Parathyroid adenoma (tissue), 2 donors: ENCODE results near the gene ZNF346.

Source experiments
- H2AFZ ChIP-seq: fragments of 300-600 bp; sonication (generic); one replicate; pipeline ENCODE4 v1.7.0; 2017; ENCODE audit warnings: antibody characterized with exemption, mild to moderate bottlenecking
- H3K27ac ChIP-seq: fragments of 300-600 bp; sonication (generic); one replicate; pipeline ENCODE4 v1.7.0; 2017
- H3K27me3 ChIP-seq: fragments of 300-600 bp; sonication (generic); one replicate; pipeline ENCODE4 v1.7.0; 2017; ENCODE audit warnings: low read length; ENCODE audit not compliant: control insufficient read depth, insufficient read depth
- H3K36me3 ChIP-seq: fragments of 300-600 bp; sonication (generic); one replicate; pipeline ENCODE4 v1.7.0; 2017; ENCODE audit warnings: low read length; ENCODE audit not compliant: control insufficient read depth, insufficient read depth
- H3K4me1 ChIP-seq: fragments of 300-600 bp; sonication (generic); one replicate; pipeline ENCODE4 v1.7.0; 2017; ENCODE audit warnings: control low read depth
- H3K4me2 ChIP-seq: fragments of 300-600 bp; sonication (generic); one replicate; pipeline ENCODE4 v1.7.0; 2017; ENCODE audit warnings: low read length
- H3K4me3 ChIP-seq: fragments of 300-600 bp; sonication (generic); one replicate; pipeline ENCODE4 v1.7.0; 2017; ENCODE audit warnings: low read depth, low read length
- H3K79me2 ChIP-seq: fragments of 300-600 bp; sonication (generic); one replicate; pipeline ENCODE4 v1.7.0; 2017; ENCODE audit warnings: control low read depth
- H3K9ac ChIP-seq: fragments of 300-600 bp; sonication (generic); one replicate; pipeline ENCODE4 v1.7.0; 2017; ENCODE audit warnings: mild to moderate bottlenecking
- H3K9me3 ChIP-seq: fragments of 300-600 bp; sonication (generic); one replicate; pipeline ENCODE4 v1.7.0; 2017; ENCODE audit warnings: low read length; ENCODE audit not compliant: control insufficient read depth
- TF ChIP-seq, protein P1 (sequence below): fragments of 300-600 bp; sonication (generic); IDR thresholded peaks from one replicate; pipeline ENCODE4 v1.7.0; 2017; ENCODE audit warnings: antibody characterized with exemption, mild to moderate bottlenecking
- donor health status: primary hyperparathyroidism.

Gene ZNF346

GRCh38 chr5:177049285-177049684, 26.8 kb downstream of the ZNF346 start:
- Histone ChIP-seq H3K9ac (no peak overlapping the region), H3K4me2 (no peak overlapping the region), H3K4me1 (no peaks in the 10 kb centered on the region), H3K79me2 (no peaks in the 10 kb centered on the region), H3K36me3 (no peaks in the 10 kb centered on the region), H3K4me3 (no peak overlapping the region), H3K27me3 (no peaks in the 10 kb centered on the region), H2AFZ (no peak overlapping the region), H3K27ac (no peak overlapping the region), H3K9me3 (no peaks in the 10 kb centered on the region)
- TF ChIP-seq, protein P1, sequence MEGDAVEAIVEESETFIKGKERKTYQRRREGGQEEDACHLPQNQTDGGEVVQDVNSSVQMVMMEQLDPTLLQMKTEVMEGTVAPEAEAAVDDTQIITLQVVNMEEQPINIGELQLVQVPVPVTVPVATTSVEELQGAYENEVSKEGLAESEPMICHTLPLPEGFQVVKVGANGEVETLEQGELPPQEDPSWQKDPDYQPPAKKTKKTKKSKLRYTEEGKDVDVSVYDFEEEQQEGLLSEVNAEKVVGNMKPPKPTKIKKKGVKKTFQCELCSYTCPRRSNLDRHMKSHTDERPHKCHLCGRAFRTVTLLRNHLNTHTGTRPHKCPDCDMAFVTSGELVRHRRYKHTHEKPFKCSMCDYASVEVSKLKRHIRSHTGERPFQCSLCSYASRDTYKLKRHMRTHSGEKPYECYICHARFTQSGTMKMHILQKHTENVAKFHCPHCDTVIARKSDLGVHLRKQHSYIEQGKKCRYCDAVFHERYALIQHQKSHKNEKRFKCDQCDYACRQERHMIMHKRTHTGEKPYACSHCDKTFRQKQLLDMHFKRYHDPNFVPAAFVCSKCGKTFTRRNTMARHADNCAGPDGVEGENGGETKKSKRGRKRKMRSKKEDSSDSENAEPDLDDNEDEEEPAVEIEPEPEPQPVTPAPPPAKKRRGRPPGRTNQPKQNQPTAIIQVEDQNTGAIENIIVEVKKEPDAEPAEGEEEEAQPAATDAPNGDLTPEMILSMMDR, result no peak

DNA sequence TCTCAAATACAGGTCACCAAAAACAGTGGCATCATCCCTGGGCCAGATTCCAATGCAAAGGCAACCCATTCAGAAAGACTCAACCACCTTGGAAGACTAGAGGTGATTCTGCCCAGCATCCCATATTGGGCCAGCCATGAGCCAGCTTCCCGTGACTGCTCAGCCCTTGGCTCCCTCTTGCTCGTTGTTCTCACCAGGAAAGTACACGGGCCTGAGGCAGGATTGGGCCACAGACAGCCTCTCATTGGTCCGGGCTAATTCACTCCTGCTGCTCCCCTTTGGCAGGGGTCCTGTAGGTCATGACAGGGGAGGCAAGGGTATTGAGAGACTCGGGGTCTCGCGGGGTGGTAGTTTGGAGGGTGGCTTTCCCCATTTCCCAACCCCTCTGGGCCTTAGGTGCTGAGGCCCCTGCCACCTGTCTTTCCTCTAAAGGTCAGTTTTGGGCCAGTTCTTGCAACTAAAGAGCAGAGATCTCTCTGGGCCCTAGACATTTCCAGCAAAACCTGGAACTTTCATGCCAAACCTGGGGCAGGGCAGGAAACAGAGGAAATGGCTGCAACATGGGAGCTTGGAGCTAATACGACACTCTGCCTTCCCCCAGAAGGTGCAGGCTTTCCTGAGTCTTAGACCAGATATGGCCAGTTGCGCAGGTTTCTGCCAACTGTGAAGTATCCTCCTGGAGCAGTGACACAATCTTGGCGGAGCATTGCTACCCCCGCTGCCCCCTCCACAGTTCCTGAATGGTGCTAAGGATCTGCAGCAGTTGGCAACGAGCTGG, 42.2 kb downstream of the ZNF346 start:
- Histone ChIP-seq H3K27me3 (no peaks in the 10 kb centered on the region), H3K4me2 (no peak overlapping the region), H3K36me3 (no peaks in the 10 kb centered on the region), H3K9me3 (no peaks in the 10 kb centered on the region), H3K4me1 (no peaks in the 10 kb centered on the region), H3K79me2 (no peaks in the 10 kb centered on the region), H3K9ac (no peak overlapping the region), H2AFZ (no peak overlapping the region), H3K27ac (no peak overlapping the region), H3K4me3 (no peak overlapping the region)
- TF ChIP-seq, protein P1, result no peak

GRCh38 chr5:177065491-177065890, 43.0 kb downstream of the ZNF346 start:
- no peaks in the 10 kb centered on the region for H3K79me2 ChIP-seq
- no peak overlapping the region for H3K4me2 ChIP-seq
- no peak overlapping the region for H3K27ac ChIP-seq
- H3K9me3 ChIP-seq, result no peaks in the 10 kb centered on the region
- H3K36me3 ChIP-seq, result no peaks in the 10 kb centered on the region
- H3K27me3 ChIP-seq, result no peaks in the 10 kb centered on the region
- no peak overlapping the region for H3K4me3 ChIP-seq
- H3K9ac ChIP-seq, result no peak overlapping the region
- H2AFZ ChIP-seq, result no peak overlapping the region
- H3K4me1 ChIP-seq, result no peaks in the 10 kb centered on the region
- TF ChIP-seq, protein P1, result no peak

DNA sequence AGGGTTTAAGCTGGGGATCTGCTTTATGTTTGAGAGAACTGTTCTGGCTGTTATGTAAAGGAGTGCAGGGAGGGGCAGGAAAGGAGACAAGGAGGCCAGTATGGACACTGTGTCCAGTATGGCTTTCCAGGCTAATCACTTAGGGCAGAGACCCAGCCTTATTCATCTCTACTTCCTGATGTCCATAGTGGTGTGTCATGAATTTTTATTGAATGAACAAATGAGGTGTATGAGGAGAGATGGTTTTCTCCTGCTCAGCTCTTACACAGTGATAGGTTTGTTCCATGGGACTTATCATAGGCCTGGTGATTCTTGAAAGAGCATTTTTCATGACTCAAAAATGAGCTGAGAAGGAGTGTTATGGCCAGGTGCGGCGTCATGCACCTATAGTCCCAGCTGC, 43.7 kb downstream of the ZNF346 start:
- H3K9ac ChIP-seq, result no peak overlapping the region
- H3K4me1 ChIP-seq, result no peaks in the 10 kb centered on the region
- TF ChIP-seq, protein P1, result no peak
- no peak overlapping the region for H3K4me3 ChIP-seq
- H3K79me2 ChIP-seq, result no peaks in the 10 kb centered on the region
- H2AFZ ChIP-seq, result no peak overlapping the region
- no peak overlapping the region for H3K27ac ChIP-seq
- H3K27me3 ChIP-seq, result no peaks in the 10 kb centered on the region
- H3K9me3 ChIP-seq, result no peaks in the 10 kb centered on the region
- H3K36me3 ChIP-seq, result no peaks in the 10 kb centered on the region
- no peak overlapping the region for H3K4me2 ChIP-seq

GRCh38 chr5:177067503-177067902, 45.0 kb downstream of the ZNF346 start:
- no peaks in the 10 kb centered on the region for H3K36me3 ChIP-seq

More at GRCh38 chr5:177067503-177067902, 45.0 kb downstream of the ZNF346 start:
- Histone ChIP-seq H3K27me3 (no peaks in the 10 kb centered on the region), H3K9ac (no peak overlapping the region), H3K27ac (no peak overlapping the region), H3K4me2 (no peak overlapping the region), H3K79me2 (no peaks in the 10 kb centered on the region), H3K4me1 (no peaks in the 10 kb centered on the region), H3K9me3 (no peaks in the 10 kb centered on the region), H3K4me3 (no peak overlapping the region), H2AFZ (no peak overlapping the region)
- TF ChIP-seq, protein P1, result no peak
